NCI-H1694 (cell line): ENCODE results near the gene ADCK2.
"Not testable (repeated sequence)": the region's sequence is repeated elsewhere in the genome, so short reads cannot be mapped to it uniquely, and the experiment has no call there.

Experiments used
- DNase-seq: peaks from one replicate; lab custom pipeline; 2025; lab: John Stamatoyannopoulos, UW

Gene ADCK2

GRCh38 chr7:140673063-140673773 is 473 bp downstream of the ADCK2 start:
- no peak for DNase-seq

GRCh38 chr7:140673774-140674155 is 1.0 kb downstream of the ADCK2 start:
- no peak for DNase-seq

DNA sequence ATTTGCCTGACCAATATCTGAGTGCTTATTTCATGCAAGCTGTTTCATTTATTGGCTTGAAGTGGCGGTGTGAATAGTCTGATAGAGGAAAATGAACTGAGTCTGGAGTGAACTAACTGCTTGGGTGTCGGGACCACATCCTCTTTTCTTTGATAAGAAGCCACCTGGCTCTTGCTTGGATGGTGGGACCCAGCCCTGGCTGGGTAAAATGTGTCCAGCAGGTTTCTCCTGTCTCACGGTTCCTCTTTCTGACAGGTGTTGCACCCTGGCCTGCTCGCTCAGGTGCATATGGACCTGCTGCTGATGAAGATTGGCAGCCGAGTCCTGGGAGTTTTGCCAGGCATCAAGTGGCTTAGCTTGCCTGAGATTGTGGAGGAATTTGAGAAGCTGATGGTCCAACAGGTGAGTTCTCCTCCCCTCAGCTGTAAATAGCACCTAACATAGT is 1.6 kb downstream of the ADCK2 start:
- no peak for DNase-seq

DNA sequence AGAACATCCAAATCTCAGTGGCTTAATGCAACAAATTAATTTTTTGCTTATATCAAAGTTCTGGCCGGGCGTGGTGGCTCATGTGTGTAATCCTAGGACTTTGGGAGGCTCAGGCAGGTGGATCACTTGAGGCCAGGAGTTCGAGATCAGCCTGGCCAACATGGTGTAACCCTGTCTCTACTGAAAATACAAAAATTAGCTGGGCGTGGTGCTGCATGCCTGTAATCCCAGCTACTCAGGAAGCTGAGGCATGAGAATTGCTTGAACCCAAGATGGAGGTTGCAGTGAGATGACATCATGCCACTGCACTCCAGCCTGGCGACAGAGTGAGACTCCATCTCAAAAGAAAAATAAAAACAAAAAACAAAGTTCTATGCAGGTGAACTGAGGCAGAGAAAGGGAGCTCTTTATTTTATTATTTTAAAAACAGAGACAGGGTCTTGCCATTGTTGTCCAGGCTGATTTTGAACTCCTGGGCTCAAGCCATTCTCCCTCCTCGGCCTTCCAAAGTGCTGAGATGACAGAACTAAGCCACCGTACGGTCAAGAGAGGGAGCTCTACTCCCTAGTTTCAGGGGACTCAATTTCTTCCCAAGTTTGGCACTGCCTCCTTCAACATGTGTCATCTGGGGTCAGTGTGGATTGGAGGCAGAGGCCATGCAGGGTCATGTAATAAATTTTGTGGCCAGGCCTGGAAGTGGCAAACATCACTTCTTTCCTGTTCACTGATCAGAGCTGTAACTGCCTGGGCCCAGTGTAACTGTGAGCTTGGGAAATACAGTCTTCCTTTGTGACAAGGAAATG is 2.4 kb downstream of the ADCK2 start:
- no peak for DNase-seq

- no peak for DNase-seq
Measured at GRCh38 chr7:140675726-140676125, 3.0 kb downstream of the ADCK2 start.

GRCh38 chr7:140676306-140676705 is 3.6 kb downstream of the ADCK2 start:
- DNase-seq, result no peak

DNA sequence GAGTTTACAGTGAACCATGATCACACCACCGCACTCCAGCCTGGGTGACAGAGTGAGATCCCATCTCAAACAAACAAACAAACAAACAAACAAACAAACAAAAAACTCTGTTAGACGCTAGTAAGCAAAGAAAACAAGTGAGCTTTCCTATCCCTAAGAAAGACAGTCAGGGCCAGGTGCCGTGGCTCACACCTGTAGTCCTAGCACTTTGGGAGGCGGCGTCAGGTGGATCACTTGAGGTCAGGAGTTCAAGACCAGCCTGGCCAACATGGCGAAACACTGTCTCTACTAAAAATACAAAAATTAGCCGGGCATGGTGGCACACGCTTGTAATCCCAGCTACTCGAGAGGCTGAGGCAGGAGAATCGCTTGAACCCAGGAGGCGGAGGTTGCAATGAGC is 4.2 kb downstream of the ADCK2 start:
- DNase-seq, result not testable (repeated sequence)

DNA sequence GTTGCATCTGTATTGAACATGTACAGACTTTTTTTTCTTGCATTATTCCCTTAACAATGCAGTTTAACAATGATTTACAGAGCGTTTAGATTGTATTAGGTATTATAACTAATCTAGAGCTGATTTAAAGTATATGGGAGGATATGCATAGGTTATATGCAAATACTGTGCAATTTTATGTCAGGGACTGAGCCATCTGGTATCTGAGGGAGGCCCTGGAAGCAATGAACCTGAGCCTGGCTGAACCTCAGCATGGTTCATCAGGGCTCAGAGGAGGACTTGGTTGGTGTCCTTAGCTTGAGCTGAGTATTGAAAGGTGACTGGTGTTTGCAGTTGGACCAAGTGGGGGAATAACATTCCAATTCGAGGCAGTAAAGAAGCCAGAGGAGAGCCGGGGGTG is 4.8 kb downstream of the ADCK2 start:
- DNase-seq, result no peak

DNA sequence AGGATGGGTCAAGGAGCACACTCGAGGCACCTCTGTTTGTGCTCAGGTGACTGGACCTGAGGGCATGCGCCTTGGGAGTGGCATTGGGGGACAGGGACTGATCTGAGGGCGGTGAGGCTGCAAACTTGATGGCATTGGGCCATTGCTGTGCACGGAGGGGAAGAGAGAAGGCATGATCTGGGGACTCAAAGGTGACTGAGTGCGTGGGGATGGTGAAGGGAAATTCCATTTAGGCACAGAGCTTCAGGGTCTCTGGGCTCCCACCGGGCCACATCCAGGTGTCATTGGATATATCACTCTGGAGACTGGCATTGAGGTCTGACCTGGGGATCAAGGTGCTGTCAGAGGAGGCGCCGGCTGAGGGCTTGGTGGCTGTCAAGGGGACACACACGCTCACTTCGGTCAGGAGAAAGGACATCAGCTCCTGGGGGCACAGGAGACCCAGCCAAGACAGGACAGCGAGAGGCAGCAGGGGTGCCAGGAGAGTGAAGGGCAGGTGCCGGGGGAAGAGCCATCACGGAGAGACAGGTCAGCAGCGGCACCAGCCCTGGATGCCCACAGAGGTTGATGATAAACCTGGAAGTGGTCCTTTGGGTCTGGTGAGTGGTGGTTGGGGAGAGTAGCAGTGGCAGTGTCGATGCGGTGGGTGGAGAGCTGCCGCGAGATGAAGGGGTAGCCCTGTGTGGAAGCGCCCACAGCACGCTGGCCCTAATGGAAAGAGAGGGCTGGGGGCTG is 5.5 kb downstream of the ADCK2 start:
- no peak for DNase-seq

DNA sequence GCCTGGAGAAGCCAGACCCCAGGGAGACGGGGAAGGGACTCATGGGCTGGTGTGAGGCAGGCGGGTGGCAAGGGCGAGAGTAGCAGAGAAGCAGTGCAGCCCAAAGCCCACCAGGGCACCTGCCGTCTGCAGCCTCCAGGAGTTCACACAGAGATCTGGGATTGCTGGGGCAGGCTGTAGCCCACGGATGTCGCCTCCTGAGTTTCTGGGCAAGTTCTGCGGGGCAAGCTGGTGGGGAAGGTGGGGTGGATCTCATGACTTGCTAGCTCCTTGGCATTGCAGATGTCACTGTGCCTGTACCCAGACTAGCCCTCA is 6.0 kb downstream of the ADCK2 start:
- DNase-seq, result no peak

- no peak for DNase-seq
Measured at GRCh38 chr7:140679186-140679585, 6.4 kb downstream of the ADCK2 start.

GRCh38 chr7:140680886-140681285 is 8.1 kb downstream of the ADCK2 start:
- no peak for DNase-seq

GRCh38 chr7:140681766-140682165 is 9.0 kb downstream of the ADCK2 start:
- no peak for DNase-seq

GRCh38 chr7:140683657-140684056 is 10.9 kb downstream of the ADCK2 start:
- no peak for DNase-seq

GRCh38 chr7:140684066-140684950 is 11.6 kb downstream of the ADCK2 start:
- no peak for DNase-seq

DNA sequence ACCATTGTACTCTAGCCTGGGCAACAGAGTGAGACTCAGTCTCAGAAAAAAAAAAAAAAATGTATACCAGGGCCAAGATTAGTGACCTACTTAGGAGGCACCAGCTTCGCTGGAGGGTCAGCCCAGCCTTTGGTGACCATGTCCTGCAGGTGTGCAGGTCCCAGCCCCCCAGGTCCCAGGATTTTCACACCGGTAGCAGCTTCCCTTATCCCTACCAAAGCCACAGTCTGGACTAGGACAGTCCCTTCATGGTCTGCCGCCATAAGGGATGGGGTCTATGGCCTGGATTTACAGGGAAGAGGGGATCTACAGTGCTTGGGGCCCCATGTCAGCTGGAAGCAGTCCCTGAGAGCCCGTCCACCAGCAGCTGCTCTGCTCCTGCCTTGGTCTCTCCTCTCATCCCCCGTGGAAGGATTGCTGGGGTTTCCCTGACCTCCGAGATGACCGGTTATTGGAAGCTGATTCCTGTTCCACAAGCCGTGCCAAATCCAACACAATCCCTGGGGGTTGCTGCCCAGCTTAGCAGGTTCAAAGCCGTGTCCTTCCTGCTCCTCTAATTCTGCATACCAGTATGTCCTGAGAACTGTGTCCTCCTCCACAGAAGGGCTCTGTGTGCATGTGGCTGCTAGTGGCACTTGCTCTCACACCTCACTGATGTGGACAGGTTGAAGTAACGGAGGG is 12.8 kb downstream of the ADCK2 start:
- no peak for DNase-seq

DNA sequence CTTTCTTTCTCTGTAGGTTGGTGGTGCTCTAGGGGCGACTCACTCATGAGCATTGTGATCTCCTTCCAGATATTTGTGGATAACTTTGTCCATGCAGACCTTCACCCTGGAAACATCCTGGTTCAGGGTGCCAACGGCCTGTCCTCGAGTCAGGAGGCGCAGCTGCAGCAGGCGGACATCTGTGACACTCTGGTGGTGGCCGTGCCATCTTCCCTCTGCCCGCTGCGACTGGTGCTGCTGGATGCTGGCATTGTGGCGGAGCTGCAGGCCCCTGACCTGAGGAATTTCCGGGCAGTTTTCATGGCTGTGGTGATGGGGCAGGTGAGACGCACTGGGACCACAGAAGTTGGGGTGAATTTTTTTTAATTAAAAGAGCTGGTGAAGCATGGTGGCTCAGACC is 14.2 kb downstream of the ADCK2 start:
- no peak for DNase-seq

DNA sequence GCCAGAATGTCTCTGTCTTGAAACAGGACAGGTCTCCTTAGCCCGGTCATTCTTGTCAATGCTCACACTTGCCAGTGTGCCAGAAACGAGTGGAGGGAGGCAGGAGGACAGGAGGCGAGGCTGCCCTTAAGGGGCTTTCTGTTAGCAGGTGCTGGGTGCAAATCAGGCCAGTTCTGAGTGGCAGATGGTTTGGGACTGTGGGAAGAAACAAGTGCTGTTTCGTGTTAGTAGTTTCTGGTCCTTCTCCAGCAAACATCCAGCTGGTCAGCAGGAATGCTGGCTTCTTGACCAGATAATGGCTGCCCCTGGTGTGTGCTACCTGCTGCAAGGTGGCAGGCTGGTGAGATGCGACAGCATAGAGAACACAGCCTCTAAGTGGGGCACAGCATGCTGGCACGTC is 15.6 kb downstream of the ADCK2 start:
- no peak for DNase-seq

DNA sequence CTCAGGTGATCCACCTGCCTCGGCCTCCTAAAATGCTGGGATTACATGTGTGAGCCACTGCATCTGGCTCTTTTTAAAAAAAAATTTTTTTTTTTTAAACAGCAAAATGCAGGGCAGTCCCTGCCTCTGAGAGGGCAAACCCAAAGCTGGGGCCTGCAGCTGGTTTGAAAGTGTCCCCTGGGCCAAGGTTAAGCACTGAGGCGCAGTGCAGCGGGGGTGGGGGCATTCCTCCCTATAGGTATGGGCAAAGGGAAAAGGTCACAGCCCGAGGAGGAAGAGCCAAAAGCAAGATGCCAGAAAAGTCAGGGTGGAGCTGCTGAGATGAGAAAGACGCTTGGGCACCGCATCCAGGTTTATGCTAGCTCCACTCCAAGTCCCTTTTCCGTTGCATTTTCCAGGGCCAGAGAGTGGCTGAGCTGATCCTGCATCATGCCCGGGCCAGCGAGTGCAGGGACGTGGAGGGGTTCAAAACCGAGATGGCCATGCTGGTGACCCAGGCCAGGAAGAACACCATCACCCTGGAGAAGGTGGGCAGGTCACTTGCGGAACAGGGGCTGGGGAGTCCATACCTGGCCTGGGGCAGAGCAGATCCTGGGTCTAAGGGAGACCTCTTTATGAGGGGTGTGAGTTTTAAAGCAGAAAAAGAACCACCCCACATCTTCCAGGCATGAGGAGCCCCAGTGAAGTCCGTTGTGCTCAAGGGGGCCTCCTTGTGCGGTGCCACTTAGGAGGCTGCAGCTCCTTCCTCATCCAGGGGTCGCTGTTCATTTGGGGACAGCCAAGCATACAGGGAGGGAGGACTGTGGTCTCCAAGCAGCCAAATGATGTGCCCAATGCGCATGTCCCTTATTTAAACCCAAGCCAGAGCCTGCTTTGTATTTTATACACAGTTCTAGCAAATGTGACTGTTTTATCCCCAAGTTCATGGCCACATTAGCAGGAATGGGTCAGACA is 16.7 kb downstream of the ADCK2 start:
- no peak for DNase-seq

GRCh38 chr7:140691376-140692045 is 18.8 kb downstream of the ADCK2 start:
- no peak for DNase-seq
